Activated CD8-positive, alpha-beta memory T cell treated with anti-CD3 and anti-CD28 coated beads, Interleukin-2, amount 50 U/mL, for 48 hours (primary cell): ENCODE measurements around the gene RAB44.

Experiments
- DNase-seq: peaks from one replicate; pipeline ENCODE4 v3.0.0-alpha.2; 2020

Gene RAB44

GRCh38 chr6:36754582-36755434 is 57.2 kb downstream of the RAB44 start:
- DNase-seq = no peak

- peak; percentile 79 for DNase-seq
Measured at GRCh38 chr6:36755435-36756348, 58.1 kb downstream of the RAB44 start.

DNA sequence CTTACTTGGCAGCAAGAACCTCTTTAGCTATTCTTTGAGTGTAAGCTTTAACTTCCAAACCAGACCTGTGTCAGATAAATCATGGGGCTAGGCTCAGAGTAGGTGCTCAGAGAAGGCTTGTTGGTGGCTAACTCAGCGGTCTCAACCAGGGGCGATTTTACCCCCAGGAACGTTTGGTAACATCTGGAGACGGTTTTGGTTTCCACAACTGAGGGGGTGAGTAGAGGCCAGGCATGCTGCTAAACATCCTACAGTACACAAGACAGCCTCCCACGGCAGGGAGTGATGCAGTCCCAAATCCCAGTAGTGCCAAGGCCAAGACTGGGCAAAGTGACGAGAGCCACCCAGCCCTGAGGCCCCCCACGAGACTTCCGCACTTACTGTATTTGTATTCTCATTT is 59.2 kb downstream of the RAB44 start:
- no peak for DNase-seq

GRCh38 chr6:36757206-36757605 is 59.6 kb downstream of the RAB44 start:
- DNase-seq = no peak

DNA sequence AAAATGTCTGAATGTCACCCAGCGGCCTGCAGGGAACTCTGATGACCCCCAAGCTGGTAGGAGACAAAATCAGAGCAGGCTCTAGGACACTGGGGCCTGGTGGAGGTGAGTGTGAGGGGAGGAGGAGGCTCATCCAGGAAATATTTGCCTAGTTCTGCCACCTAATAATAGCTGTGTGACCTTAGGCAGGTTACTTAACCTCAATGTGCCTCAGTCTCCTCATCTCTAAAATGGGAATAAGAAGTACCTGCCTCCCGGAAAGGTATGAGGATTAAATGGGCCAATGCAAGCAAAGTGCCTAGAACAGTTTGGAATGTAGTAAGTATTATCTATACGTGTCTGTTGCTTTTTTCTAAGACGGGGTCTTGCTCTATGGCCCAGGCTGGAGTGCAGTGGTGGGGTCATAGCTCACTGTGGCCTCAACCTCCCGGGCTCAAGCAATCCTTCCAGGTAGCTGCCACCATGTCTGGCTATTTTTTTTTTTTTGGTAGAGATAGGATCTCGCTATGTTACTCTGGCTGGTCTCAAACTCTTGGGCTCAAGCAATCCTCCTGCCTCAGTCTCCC is 60.4 kb downstream of the RAB44 start:
- no peak for DNase-seq

- no peak for DNase-seq
Measured at GRCh38 chr6:36758516-36759147, 61.0 kb downstream of the RAB44 start.

DNA sequence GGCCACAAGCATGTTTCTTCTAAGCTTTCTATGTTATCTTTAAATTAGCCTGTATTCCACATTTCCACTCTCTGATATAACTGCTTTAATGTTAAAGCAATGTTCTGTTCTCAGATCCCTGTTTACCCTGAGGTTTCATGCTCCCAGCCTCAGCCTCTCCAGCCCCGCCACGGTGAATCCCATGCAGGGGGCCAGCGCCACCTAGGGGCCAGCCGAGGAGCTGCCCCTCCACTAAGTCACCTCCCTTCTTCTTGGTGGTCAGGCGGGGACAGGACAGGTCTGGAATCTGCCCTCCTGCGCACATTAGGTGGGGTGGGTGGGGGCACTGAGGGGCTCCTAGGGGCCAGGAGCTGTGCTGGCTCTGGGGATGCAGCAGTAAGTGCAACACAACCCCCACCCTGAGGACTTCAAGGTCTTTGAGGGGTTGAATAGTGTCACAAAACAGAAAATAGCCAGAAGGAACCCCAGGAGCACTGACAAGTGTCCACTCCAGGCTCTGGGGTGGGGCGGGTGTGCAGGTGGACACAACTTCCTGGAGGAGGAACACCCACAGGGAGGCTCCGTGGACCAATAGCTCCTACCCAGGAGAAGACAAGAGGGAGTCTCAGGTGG is 61.6 kb downstream of the RAB44 start:
- peak; percentile 95 for DNase-seq

DNA sequence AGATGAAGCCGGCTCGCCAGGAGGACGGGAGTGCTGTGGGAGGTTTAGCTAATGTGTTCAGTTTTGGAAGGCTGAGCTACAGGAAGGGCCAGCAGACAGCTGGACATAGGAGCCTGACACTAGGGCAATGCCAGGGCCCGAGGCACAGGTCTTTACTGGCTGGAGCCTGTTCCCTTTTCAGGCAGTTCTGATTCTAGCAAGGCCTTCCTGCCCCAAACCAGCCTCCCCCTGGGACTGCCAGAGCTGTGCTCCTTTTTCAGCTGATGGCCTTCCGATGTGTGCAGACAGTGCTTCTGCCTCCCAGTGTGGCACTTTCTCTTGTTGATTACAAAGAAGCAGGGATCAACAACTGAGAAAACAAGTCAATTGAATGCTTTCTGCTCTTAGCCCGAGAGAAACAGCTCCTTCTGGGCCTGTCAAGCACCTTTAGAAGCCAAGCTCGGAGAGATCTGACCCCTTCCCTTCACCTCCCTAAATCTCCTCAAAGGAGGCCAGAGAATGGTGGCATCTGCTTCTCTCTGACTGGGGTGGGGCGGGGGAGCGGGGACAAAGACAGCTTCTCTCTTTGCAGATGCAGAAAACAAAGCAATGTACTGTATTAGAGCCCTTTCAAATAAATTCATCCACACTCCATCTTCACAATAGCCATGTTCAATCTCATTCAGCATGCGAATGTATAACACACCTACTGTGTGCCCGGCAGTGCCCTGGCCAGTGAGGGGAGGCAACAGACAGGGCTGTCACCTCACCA is 63.2 kb downstream of the RAB44 start:
- no peak for DNase-seq

- no peak for DNase-seq
Measured at GRCh38 chr6:36762123-36762522, 64.5 kb downstream of the RAB44 start.

DNA sequence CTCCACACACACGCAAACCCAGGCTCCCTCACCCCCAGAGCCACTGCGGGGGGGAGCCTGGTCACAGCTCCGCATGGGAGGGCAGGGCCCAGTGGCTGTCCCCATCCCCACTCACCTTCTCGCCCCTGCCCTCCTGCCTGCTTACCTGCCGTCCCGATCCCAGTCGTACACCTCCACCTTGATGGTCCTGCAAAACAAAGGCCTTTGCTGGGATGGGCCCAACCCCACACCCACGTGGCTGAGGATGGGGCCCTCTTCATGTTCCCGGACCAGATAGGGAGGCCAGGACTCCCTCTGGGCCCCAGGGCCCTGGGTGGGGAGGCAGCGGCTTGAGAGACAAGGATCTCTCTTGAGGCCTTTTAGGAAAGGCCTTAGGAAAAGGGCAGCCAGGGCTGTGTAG is 67.6 kb downstream of the RAB44 start:
- no peak for DNase-seq

DNA sequence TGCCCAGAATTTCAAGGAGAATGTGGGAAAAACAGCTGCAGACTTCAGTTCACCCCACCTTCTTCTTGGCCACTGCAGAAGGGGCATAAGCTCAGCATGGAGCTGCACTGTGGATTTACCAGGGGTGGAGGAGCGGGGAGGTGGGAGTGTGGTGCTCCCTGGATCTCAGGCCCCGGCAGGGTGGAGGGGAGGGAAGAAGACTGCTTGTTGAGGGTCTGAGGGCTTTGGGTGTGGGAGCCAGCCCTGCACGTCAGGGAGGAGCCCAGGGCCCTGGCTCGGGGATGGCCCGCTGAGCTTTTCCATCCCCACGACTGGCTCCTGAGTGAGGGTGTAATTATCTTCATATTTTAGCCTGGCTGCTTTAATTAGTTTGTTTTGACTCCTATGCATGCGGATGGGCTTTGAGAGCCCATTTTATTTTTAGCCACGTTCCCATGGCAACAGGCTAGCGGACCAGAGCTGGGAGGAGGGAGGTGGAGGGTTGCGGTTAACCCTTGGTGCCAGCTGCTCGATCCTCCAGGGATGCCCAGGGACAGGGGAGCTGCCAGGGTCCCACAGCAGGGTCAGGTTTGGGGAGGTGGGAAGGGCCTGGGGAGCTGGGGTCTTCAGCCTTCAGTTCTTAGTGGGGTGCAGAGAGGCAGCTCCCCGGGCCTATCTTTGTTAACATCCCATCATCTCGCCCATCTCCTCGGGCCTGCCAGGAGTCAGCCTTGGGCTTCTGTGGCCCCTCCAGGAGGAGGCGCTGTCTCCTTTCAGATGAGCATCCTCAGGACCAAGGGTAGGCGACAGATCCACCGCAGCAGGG is 68.2 kb downstream of the RAB44 start:
- peak; percentile 89 for DNase-seq

GRCh38 chr6:36766399-36766945 is 68.8 kb downstream of the RAB44 start:
- DNase-seq = no peak

DNA sequence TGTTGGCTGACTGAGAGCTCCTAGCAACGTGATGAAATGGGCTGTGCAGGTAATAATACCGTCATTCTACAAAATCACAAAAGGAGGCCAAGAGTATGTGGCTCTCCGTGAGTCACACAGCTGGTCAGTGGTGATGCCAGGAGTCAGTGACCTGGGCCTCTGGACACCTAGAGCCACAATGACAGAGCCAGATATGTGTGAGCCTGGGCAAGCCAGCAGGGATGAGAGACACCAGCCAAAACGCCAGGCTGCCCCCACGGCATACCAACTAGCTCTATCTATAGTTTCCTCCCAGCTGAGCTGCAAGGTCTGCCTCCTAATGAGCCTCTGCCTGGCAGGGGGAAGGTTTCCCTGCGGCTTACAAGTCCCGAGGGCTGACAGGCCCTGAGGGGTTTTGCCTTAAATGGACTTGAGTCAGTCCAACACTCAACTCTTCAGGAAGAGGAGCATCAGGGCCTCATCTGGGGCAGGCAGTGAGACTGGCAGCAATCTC is 71.6 kb downstream of the RAB44 start:
- peak; percentile 65 for DNase-seq

- no peak for DNase-seq
Measured at GRCh38 chr6:36769676-36770499, 72.3 kb downstream of the RAB44 start.

DNA sequence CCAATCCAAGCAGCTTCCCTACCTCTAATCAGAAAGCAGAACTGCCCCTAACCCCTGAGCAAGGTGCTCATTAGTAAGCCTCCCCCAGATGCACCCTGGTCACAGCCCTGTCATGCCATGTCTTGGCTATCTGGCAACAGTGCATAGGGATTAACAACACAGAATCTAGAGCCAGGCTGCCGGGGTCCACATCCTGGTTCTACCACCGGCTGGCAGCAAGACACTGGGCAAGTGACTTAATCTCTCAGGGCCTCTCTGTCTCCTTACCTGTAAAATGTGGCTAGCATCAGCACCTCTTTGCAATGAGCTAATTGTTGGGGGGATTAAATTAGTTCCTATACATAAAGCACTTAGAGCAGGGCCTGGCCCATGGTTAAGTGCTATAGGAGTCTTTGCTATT is 73.5 kb downstream of the RAB44 start:
- no peak for DNase-seq

GRCh38 chr6:36772397-36772796 is 74.8 kb downstream of the RAB44 start:
- DNase-seq = no peak

DNA sequence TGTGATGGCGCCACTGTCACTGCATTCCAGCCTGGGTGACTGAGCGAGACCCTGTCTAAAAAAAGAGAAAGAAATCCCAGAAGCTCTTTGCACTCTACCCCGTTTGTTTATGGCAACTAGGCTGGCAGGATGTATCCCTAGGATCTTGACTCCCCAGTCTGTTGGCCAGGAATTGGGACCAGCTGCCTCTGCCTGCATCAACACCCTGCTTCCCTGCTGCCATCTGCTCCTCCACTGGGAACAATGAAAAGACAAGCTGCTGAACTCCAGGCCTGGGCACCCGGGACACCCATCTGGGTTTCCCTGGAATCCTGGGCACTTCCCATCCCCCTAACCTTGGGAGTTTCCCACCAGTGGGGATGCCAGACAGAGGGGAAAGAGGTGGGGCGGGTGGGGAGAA is 76.7 kb downstream of the RAB44 start:
- no peak for DNase-seq

DNA sequence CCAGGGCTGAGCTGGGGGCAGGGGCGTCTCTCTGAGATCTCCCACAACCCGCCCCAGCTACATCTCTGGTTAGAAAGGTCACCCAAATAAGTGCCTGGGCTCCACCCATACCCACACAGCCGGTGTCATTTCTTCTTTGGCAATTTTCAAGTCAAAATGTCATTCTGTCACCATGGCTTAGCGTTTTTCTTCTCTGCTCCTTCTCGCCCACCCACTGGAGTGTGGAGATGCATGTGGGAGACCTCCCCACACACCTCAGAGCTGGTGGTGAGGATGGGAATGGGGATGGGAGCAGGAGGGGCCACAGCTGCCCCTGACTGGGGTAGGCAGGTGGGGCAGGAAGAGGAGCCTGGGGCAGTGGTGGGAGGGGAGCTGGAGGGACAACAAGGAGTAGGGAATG is 78.5 kb downstream of the RAB44 start:
- no peak for DNase-seq

DNA sequence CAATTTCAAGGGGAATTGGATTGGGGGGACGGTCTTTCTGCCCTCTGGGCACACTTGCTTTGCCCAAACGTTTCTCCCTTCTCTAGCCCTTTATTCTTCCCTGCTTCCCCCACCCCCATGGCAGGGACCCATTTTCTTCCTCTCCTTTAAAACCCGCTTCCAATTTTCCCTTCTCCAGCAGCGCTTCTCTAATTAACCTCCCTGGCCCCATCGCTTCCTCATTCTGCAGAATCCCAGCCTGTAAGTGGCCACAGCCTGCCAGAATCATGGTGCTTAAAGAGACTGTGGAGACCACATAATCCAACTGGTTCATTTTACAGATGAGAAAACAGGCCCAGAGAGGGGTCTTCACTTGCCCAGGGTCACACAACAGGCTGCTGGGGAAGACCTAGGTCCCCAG is 80.2 kb downstream of the RAB44 start:
- no peak for DNase-seq

DNA sequence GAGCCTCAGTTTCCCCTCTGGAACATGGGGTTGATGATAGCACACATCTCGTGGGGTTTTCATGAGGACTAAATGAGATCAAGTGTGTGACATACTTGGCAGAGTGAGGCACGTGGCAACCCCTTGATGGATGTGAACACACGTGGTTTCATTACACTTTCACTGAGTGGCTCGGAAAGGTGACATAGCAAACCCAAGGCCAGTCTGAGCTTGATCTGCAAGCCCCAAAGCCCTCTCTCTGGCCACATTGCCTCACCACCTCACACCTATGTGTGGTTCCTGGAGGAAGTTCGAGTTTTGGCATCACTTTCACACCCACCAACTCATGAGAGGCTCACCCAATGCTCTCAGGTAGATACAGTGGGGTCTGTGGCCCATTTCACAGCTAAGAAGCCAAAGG is 81.6 kb downstream of the RAB44 start:
- DNase-seq = no peak
